HG02884 (cell line): Measurements from ENCODE around the gene TMEM8B.

Experiments used
- ATAC-seq: cut with Tn5 transposase; IDR thresholded peaks from one replicate; pipeline ENCODE4 v1.9.1; 2021; ENCODE audit warnings: mild to moderate bottlenecking, moderate library complexity; ENCODE audit not compliant: unreplicated experiment

TMEM8B gene

GRCh38 chr9:35829084-35829763, at the start of gene TMEM8B:
TSS of gene TMEM8B (plus strand) at chr9:35829228. CDS start at chr9:35829448, 220 bp downstream.
- ATAC-seq = peak; percentile 69

- no peak for ATAC-seq
Measured at GRCh38 chr9:35781066-35781465, 48.0 kb upstream of the TMEM8B start.

GRCh38 chr9:35783418-35783817, 45.6 kb upstream of the TMEM8B start:
- ATAC-seq = no peak

- no peak for ATAC-seq
Measured at GRCh38 chr9:35789541-35789940, 39.5 kb upstream of the TMEM8B start.

GRCh38 chr9:35790025-35790384, 39.0 kb upstream of the TMEM8B start:
- ATAC-seq = no peak

- ATAC-seq = no peak
Measured at GRCh38 chr9:35790385-35791296, 38.4 kb upstream of the TMEM8B start.

GRCh38 chr9:35791297-35791921, 37.6 kb upstream of the TMEM8B start, which contains the start of gene NPR2:
TSS of gene NPR2 (plus strand) at chr9:35791591. CDS start at chr9:35792409, 818 bp downstream.
- ATAC-seq = no peak

GRCh38 chr9:35792024-35792813, 36.8 kb upstream of the TMEM8B start:
- no peak for ATAC-seq

- ATAC-seq = no peak
Measured at GRCh38 chr9:35792826-35793225, 36.2 kb upstream of the TMEM8B start.

GRCh38 chr9:35793461-35793860, 35.6 kb upstream of the TMEM8B start:
- ATAC-seq = no peak

- ATAC-seq = no peak
Measured at GRCh38 chr9:35795695-35796094, 33.3 kb upstream of the TMEM8B start.

GRCh38 chr9:35797311-35798109, 31.5 kb upstream of the TMEM8B start:
- no peak for ATAC-seq

- no peak for ATAC-seq
Measured at GRCh38 chr9:35798658-35799374, 30.2 kb upstream of the TMEM8B start.

- ATAC-seq = no peak
Measured at GRCh38 chr9:35800530-35800929, 28.5 kb upstream of the TMEM8B start.

GRCh38 chr9:35801328-35802128, 27.5 kb upstream of the TMEM8B start:
- no peak for ATAC-seq

- ATAC-seq = no peak
Measured at GRCh38 chr9:35806101-35806500, 22.9 kb upstream of the TMEM8B start.

- ATAC-seq = no peak
Measured at GRCh38 chr9:35808433-35808832, 20.6 kb upstream of the TMEM8B start.

GRCh38 chr9:35810122-35810521, 18.9 kb upstream of the TMEM8B start:
- no peak for ATAC-seq
